Measurements from ENCODE around the gene BPHL.

- TF ChIP-seq CTCF (IDR thresholded peaks at IDR 0.05), result no peak
- TF ChIP-seq EZH2 (IDR thresholded peaks at IDR 0.05; ENCODE audit: borderline replicate concordance, insufficient read depth, low read depth, low read length, poor library complexity, severe bottlenecking), result no peak
Measured at GRCh38 chr6:3081960-3082359, 36.6 kb upstream of the BPHL start.
